GM21423 (cell line): Measurements from ENCODE around the gene LMO1.

Experiments used
- ATAC-seq: cut with Tn5 transposase; IDR thresholded peaks from one replicate; pipeline ENCODE4 v1.9.1; 2021; ENCODE audit warnings: mild to moderate bottlenecking, moderate library complexity; ENCODE audit not compliant: unreplicated experiment

The LMO1 gene

DNA sequence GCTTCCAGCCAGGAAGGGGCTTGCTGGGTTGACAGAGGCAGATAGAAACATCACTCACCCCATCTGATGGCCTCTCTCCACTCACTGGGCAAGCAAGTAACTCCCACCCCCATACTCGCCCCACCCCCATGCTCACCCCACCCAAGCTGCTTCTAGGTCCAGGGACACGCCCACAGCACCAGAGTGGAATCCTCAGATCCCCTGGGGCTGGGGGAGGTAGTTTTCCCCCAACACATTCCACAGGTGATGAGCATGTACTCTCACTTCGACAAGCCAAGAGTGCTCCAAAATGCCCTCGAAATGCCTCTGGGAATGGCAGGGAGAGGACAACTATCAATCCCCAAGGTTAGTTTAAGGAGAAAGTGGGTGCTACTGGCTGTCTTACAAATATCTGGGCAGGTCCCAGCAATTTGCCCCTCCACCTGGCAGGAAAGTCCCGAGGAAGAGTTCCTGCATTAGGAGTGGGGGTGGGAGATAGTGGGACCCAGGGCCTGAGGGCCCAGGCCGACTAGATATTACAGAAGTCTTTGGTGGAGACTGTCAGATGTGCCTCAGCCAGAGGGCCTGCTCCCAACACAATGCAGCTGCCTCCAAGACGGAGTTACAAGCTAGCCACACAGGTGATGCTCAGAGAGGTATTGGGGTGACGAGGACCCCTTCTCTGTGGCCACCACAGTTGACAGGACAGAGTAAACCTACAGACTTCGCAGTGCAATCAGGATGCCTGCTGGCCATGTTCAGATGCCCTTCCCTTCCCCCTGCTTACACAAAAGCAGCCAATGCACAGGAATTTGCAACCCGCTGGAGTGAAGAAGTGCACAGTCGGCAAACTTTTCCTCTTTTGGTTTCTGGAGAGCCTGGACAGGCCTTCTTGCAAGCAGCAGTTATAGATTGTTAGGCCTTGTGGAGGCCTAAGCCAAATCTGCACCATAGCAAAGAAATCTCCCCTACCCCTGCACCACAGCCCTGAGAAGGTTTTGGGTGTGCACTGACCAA is 2.9 kb upstream of the LMO1 start:
- no peak for ATAC-seq

DNA sequence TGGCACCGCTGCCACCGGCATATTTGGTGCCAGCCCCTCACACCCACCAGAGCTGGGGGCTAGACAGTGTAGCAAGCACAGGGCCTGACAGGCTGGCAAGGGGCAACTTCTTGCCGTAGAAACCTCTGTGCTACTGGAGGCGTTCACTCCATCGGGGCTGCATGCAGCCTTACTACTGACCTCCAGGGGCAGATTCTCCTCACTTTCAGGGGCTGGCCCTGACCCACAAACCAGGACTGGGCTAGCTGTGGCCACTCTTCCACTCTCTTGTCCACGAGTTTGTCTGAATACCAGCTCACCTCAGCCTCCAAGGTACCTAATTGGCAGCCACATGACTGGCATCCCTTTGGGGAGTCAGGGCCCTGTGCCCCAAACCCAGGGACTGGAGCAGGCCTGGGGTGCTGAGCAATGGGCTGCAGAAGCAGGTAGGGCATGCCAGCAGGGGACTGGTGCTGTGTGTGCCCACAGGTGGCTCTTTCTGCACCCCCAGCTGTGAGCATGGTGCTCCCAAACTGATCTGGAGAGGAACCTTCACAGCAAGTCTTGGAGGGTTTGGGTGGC is 2.1 kb upstream of the LMO1 start:
- ATAC-seq = no peak

DNA sequence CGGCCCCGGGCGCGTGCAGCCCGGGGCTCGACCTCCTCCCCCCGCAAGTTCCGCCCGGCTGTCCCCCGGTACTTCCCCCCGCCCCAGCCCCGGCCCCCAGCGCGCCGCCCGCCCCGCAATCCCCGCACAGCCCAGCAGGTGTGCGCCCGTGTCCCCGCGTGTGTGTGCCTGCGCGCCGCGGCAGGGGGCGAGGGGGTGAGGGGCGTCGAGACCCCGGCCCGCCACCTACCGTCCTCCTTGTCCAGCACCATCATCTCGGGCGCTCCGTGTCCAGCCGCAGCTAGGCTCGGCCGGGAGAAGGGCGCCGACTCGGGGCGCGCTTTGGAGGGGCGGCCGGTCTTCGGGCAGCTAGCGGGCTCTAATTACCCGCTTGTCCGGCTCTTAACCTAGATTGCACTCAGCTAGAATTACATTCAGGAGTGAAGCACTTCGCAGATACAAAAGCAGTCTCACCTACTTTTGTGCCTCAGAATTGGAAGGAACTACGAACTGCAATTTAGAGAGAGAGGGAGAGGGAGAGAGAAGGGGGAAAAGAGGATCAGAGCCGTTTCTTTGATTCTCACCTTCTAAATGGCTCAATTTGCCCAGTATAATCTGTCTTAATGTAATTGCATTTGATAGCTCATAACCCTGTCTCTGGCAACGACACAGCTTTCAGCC is 439 bp downstream of the LMO1 start:
- no peak for ATAC-seq

DNA sequence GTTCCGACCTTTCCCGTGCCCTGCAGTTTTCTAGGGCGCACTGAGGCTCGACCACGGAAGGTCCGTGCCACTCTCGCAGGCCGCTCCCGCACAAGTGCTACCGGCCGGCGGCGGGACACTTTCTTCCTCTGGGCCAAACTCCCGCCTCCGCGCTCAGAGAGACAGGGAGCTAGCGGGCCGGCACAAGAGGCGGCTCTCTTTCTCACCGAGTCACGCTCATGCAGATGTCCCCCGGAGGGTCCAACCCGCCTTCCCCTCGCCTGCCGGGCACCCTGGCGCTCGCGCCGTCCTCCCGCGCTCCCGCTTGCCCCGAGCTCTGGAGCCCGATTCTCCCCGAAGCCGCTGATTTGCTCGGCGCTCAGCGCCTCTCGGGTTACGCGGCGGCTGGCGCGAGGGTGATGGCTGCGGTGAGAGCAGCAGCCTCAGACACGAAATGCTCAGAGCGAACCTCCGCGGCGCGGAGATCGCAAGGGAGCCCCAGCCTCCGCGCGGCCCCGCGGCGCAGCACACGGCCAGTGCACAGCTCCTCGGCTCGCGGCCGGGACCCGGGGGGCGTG is 1.0 kb downstream of the LMO1 start:
- no peak for ATAC-seq

DNA sequence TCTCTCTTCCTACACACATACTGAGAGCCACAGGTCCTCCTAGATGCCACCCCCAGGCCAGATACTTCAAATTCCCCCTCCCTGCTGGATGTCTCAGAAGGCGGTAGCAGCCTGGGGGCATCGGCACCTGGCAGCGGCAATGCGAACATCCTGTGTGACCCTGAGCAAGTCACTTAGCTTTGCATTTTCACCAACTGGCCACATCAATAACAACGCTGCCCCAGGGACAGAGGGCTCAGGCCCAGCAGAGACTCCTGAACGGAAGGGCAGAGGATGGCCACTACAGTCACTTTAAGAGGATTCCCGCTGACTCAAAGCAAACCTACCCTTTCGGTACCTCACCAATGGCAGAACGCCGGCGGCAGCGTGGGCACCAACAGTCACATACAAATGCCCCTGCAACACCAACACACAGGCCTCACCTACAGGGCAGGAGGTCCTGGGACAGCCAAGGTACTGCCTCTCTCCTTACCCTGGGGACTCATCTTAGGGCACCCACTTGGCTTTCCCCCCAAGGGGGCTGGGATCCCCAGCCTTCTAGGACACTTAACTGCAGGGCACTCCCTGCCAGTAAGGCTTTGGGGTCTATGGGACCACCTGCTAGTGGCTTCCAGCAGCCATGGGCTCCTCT is 1.6 kb downstream of the LMO1 start:
- no peak for ATAC-seq

DNA sequence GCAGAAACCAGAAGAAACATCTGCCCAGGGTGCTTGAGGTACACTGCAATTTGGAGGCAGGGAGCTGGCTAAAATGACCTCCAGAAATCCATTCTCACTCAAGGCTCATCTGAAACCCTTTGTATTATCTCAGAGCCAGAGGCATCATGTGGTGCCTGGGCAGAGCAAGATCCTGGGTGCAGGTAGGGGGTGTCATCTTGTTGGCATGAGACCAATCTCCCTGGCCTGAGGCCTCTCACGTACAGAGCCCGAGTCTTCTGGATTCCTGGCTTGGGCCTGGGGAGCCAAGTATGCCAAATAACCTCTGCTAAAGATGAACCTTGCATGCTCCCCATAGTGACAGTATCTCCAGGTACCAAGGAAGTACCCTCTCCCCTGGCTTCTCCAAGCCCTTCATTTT is 2.4 kb downstream of the LMO1 start:
- no peak for ATAC-seq

DNA sequence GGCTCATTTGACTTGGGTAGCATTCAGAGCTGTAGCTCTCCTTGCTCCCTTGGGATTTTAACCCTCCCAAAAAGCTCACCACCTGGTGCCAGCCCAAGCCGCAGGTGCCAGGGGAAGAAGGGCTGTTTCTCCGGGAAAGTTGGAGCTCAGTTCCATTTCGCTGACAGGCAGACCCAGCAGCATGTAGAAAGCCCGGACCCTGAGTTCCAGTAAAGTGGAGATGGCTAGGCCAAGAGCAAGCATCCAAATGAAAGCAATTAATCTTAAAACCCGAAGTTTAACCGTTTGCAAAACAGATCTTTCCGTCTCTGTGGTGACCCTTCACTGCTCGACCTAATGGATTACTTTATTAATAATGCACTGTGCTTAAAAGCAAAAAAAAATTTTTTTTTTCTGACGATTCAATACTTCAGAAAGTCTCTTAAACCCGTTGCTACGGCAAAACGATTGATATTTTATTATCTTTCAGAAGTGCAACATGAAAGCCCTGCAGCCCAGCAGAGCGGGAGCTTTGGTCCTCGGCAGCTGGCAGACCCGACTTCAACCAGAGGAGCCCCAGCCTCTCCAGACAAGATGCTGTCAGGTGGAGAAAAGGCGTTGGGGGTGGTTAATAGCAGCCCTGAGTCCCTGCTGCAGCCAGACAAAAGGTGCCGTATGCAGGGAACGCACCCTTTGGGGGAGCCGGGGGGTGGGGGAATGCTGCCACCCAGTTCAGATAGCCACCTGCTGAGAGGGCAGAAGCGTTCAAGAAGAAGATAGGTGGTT is 3.3 kb downstream of the LMO1 start:
- ATAC-seq = no peak

DNA sequence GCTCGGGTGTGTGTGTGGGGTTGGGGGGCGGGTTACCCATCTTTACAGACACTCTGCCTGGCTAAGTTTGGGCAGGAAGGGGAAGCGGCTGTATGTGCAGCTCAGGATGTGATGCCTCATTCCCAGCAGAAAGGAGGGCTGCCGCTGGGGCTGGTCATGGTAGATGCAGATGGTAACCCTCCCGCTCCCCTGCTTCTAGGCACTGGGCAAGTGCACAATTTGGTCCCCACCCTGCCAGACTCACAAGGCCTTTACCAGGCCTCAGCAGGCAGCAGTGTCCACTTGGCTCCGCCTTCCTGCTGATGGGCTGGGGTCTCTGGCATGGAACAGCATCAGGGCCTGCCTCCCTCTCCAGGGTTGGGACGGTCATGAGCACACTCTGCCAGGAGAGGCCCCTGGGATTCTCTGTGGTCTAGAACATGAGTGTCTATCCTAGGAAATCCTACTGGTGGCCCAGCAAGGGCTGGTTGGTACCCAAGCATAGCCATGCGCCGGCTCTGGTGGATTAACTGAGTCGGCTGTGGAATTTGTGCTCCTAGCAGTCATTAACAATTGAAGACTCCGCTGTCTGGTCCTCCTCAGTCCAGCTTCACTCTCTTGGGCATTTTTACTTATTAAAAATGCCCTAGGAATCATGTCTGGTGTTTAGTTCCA is 4.2 kb downstream of the LMO1 start:
- ATAC-seq = no peak

DNA sequence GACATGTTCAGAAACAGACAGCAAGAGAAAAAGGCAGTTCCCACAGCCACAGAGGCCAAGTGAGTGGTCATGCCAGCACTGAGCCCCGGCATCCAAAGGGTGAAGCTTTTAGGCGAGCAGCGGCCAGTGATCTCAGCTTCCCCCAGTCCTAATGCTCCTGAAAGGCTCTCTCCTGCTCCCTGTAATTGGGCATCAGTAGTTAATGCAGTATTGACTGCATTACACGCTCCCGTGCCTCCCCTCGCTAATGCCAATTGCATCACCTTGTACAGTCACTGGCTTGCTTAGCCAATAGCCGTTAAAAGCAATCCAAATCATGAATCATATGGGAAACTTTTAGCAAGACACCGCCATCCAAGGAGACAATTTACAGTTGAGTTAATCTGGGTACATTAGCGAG is 4.9 kb downstream of the LMO1 start:
- no peak for ATAC-seq

DNA sequence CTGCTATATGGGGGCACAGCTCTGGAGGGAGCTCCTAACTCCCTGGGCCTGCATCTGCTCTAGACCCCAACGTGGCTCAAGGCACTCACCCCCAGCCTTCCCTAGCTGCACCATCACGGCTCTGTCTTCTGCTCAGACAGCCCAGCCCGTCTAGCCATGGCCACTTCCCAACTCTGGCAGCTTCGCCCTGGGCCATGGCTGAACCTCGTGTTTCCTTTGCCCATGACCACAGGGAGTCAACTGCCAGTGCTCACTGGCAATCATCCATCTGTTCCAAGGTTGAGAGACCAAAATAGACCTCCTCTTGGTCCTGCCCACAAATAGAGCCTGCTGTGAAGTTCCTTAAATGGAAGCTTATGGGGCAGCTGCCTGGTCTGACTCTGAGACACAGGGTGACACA is 5.4 kb downstream of the LMO1 start:
- ATAC-seq = no peak

DNA sequence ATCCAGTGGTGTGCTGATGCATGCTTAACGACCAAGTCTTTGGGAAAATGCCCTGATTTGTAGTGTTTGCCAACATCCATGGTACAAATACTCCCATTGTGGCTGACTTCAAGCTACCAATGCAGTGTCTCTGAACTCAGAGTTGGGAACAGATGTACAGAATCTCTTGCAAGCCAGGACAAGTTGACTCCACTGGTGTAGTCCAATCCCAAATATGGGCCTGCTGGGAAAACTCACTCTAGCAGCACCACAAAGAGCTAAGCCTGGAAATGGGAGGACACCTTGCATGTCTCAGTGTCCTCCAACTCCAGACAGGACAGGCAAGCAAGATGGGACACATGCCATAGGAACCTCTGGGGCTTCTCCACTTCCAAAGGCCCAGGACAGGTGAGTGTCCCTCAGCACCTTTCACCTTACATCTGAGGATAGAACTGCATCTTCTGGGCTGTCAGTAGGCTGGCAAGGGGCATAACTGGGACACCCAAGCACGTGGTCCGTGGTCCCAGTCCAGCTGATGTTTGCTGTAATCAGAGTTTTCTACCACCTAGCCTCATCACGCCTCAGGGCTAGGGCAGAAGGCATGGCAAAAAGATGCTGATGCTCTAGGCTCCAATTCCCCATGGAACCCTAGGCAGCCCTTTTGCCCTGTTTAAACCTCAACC is 6.5 kb downstream of the LMO1 start:
- no peak for ATAC-seq

DNA sequence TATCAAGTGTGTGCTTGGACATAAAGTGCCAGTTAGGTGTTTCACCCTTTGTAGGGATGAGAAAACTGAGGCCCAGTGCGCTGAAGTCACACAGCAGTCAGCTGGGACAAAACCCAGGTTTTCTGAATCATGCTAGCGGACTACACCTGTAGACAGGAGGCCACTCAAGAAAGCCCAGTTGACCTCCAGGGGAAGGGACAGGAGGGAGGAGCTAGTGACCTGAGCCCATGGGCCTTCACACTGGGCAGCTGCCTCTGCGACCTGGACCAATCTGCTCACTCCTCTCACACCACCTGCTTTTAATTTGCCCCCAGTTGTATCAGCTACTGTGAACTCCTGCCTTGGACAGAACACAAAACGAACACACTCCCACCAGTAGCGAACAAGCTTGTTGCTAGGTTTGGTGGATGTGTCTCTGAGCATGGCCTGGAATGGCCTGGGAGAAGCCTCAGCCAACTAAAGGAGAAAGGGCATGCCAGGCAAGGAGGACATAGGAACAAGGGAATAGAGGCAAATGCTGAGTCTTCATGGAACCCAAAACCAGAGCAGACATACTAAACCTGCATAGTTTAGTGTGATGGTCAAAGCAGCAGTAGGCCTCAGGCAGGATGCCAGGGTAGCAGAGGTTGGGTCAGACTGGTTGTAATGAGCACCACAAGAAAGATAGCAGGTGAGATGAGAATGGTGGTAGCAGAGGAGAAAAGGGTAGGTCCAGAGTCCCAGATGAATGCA is 7.2 kb downstream of the LMO1 start:
- ATAC-seq = no peak

DNA sequence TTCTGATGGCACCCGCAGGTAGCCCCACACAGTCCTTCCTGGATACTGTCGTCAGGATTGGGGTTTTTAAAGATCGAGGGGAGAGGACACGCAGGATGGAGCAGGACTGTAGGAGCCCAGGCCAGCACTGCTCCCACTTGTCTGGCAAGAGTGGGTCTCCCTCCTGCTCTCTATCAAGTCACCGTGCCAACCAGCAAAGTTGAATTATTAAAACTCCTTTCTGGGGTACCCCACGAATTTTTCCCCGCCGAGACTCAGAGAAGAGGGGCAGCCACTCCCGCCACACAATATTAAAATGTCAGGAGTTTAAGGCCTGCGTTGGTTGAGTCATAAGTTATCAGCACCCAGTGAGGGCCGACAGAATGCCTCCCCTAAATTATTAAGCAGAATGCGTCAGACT is 10.1 kb downstream of the LMO1 start:
- ATAC-seq = no peak

DNA sequence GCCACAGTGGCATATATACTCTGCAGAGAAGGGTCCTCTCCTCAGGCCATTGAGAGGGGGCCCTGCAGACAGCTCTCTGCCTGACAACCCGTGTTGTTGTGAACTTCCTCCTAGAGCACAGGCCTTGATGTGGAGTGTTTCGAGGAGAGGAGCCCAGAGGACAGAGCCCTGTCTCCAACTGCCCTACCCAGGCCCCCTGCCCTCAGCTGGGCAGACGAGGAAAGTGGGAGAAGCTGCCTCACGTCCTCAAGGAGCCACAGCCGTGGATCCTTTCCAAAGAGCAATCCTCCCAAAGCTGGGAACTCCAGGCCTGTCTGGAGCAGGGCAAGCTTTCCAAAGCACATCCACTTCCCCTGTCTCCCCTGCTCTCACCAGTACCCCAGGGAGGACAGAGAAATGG is 10.7 kb downstream of the LMO1 start:
- no peak for ATAC-seq

DNA sequence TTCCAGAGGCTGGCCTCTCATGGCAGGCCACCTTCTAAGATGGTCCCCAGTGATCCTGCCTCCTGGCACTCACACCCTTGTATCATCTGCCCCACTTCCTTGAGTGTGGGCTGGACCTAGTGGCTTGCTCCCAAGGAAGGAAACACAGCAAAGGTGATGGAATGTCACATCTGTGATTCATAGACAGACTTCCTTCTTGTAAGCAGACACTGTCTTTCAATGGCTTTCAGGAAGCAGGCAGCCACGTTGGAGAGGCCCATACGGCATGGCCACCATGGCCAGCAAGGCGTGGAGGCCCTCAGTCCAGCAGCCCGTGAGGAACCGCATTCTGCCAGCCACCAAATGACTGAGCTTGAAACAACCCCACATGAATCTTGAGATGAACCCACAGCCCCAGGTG is 11.3 kb downstream of the LMO1 start:
- no peak for ATAC-seq

DNA sequence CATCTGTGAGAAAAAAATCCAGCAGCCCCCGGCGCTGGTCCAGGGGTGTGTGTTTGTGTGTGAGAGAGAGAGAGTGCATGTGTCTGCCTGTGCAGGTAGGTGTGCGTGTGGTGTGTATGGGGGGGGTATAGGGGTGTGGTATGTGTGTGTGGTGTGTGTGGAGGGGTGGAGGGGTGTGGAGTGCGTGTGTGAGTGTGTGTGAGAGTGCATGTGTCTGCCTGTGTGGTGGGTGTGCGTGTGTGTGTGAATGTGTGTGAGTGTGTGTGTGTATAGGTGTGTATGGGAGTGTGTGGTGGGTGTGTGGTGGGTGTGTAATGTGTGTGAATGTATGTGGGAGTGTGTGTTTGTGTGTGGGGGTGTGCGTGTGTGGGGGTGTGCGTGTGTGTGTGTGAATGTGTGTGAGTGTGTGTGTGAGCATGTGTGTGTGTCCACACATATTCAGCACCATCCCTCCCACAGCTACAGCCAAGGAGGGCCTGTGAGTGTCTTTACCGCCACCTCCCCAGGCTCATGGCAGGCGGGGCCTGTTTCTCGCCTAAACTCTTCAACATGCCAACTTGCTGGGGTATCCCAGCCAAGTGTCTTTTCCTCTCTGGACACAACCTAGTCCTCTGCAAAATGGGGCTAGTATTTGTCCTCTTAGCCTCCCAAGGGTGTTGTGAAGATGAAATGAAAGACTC is 11.9 kb downstream of the LMO1 start:
- ATAC-seq = no peak

DNA sequence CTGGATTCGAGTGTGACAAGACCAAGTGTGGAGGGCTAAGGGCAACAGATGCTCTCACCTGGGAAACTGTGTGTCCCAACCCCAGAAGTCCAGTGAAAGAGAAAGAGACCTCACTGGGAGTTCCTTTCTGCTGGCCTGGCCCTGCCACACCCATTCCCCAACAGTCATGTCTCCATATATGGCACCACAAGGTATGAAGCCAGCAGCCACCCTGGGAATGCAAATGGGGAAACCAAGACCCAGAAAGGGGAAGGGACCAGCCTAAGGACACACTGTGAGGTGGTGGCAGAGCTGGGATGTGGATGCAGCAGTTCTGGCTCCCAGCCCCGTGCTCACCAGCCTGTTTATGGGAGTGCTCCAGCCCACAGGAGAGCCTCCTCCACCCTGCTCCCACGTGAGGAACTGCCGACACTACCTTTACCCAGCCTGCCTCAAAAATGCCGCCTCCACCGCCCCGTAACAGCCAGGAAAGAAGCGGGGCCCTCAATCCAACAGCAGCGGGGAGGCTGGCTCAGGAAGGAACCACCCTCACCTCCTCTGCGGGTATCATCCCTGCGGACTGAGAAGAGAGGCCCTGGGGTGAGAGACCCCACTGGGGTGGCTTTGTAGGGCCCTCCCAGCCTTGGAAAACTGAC is 12.6 kb downstream of the LMO1 start:
- no peak for ATAC-seq

DNA sequence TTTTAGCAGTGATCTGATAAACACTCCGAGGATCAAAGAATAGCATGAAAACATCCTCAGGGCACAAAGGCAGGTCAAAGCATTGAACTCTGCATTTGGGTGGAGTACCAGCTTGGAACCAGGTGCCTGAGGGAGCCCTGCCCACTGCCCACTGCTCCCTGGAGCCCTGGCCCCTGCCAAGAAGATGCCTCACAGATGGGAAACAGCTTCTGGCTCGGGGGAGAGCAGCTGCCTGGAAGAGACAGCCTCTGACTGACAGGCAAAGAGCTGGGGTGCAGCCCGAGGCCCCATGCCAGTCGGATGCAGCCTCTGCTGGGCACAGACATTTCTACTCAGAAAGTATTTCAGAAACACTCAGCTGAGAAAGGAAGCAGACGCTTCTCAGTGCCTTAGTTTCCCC is 13.2 kb downstream of the LMO1 start:
- no peak for ATAC-seq
